Stimulated activated CD8-positive, alpha-beta memory T cell treated with anti-CD3 and anti-CD28 coated beads, Interleukin-15, amount 100 ng/mL, for 1 hour (primary cell): ENCODE data around the gene GRM4.
A peak's percentile ranks its signal among the peaks of the same experiment; 100 is the strongest.
"Not testable (repeated sequence)": the region's sequence is repeated elsewhere in the genome, so short reads cannot be mapped to it uniquely, and the experiment has no call there.

Experiments used
- DNase-seq: peaks from one replicate; pipeline ENCODE4 v3.0.0-alpha.2; 2020; ENCODE audit warnings: low read depth

The GRM4 gene

DNA sequence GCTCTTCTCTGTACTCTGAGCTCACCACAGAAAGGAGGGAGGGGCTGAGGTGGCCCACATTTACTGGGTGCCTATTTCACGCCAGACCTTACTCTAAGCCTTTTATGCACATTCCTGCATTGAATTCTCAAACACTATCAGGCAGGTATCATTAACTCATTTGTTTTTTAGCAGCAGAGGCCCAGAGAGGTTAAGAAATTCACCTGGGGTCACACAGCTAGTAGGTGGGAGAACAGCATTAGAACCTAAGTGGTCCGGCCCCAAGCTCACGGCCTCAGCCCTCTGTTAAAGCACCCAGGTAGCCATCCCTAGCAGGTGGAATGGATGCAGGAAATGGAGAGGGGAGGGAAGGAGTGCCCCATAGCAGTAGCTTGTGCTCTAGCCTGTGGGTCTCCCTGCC lies 84.5 kb downstream of the GRM4 start:
- DNase-seq: no peak

GRCh38 chr6:34059914-34060313 lies 86.0 kb downstream of the GRM4 start:
- DNase-seq: no peak

- DNase-seq: no peak
Observed at GRCh38 chr6:34059136-34059731, 86.7 kb downstream of the GRM4 start.

DNA sequence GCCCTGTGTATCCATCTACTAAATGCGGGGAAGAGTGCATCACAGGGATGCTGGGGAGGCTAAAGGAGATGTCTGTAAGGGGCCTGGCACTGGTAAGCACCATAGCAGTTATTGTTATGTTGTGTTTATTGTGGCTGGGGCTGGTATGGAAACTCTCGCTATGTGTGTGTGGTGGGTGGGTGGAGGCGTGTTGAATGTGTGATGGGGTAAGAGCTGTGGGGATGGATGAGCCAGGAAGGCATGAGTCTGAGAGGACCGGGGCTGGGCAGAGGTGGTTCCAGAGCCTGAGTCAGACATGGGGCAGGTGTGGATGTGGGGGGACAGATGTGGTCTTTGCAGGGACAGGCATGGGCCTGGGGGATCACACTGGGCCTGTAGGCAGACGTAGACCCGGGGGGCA lies 88.1 kb downstream of the GRM4 start:
- no peak for DNase-seq

- DNase-seq: no peak
Observed at GRCh38 chr6:34057191-34057590, 88.7 kb downstream of the GRM4 start.

DNA sequence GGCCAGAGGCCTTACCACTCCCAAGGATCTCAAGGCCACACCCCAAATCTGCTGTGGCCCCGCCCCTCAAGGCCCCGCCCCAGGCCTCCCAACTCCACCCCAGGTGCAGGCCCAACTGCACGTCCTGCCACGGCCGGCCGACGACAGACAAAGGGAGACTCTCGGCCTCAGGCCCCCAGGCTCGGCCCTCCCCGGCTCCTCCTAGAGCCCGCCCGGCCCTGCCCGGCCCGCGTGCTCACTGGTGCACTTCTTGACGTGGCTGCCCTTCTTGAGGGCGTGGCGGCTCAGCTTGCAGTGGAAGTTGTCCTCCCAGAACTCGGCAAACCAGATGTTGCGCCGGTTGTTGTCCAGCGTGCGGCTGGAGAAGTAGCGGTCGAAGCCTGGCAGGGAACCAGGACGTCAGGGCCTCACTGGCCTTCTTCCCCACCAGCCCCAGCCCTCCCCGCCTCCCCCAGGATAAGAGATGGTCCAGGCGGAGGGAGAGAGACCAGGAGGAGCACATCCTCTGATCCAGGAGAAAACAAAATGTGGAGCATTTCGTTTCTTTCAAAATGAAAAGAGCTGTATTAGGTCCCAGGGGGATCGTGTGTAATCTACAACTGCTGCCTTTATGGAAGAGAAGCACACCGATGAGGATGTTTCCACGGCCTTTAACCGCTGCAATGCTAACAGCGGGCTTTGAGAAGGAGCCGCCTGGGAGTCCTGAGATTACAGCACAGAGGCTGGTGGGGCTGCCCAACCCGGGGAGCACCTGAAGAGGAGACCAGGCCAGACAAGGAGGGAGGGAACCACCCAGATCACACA lies 89.4 kb downstream of the GRM4 start:
- no peak for DNase-seq

GRCh38 chr6:34055223-34055933 lies 90.5 kb downstream of the GRM4 start:
- peak; percentile 40 for DNase-seq

DNA sequence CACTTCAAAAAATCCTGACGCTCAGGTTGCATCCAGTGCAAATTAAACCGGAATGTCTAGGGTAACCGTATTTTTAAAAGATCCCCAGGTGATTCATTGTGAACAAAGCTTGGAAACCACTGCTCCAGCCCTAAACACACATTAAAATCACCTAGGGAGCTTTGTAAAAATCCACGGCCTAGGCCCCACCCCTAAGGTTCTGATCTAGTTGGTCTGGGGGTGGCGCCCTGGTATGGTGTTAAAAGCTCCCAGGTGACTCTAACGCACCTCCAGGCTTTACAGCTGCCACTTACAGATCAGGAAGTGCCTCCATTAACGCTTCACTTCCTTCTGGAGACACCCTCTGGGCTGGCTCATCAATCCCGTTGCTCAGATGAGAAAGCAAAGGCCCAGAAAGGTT lies 92.2 kb downstream of the GRM4 start:
- no peak for DNase-seq

GRCh38 chr6:34052918-34053608 lies 92.8 kb downstream of the GRM4 start:
- DNase-seq: no peak

- no peak for DNase-seq
Observed at GRCh38 chr6:34052071-34052825, 93.6 kb downstream of the GRM4 start.

DNA sequence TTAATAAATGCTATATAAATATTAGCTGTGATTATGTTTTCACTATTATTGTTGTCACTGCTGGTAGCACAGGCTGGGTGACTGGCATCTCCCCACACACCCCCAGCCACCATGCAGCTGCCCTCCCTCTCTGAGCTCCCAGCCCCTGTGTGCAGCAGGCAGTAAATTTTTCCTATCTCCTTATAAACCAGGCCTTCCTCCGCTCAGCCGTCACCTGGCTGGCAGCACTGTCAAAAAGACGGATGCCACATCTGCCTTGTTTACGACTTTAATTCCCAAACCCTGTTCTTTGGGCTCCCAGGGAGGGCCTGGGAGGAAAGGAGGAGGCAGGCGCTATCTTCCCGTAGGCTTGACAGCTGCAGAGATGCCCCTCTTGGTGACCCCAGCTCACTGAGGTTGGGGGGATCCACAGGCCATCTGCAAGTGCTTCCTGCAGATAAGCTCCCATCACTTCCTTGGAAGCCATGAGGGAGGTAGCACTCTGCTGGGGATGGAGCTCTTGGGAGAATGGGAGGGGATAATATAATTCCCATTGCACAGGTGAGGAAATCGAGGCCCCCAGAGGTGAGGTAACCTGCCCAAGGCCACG lies 94.5 kb downstream of the GRM4 start:
- DNase-seq: no peak

GRCh38 chr6:34050691-34051090 lies 95.2 kb downstream of the GRM4 start:
- DNase-seq: no peak

GRCh38 chr6:34049395-34050342 lies 96.2 kb downstream of the GRM4 start:
- no peak for DNase-seq

GRCh38 chr6:34047913-34048867 lies 97.7 kb downstream of the GRM4 start:
- DNase-seq: no peak

DNA sequence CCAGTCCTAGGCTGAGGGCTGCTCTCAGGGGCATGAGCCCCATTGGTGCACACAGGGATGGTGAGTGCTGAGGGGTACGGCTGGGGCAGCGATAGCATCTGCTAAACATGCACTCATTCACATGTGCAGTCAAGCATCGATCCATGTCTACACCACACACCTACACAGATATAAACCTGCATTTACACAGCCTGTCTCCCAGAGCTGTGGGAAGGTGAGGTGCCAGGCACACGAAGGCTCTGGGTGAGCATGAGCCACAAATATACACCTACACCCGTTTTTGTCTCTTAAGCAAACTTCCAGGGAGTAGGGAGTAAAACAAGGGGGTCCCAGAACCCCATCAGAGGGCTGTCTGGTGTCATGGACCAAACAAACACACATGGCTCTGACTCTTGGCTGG lies 99.3 kb downstream of the GRM4 start:
- no peak for DNase-seq

DNA sequence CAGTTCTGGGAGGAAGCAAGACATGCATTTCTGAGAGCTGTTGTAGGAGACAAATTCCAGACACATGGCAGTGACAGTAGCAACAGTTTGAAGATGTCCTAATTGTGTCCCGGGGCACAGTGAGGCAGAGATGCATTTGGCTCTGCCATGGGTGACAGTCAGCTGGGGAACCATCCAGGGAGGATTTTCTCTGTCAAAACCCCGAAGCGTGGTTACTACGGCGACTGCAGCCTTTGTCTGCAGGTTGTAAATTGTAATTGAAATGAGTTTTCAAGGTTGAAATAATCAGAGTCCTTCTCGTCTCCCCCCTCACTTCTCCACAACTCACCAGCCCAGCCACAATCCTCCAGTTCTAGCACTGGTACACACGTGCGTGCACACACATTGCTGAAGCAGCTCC lies 100.1 kb downstream of the GRM4 start:
- DNase-seq: no peak

DNA sequence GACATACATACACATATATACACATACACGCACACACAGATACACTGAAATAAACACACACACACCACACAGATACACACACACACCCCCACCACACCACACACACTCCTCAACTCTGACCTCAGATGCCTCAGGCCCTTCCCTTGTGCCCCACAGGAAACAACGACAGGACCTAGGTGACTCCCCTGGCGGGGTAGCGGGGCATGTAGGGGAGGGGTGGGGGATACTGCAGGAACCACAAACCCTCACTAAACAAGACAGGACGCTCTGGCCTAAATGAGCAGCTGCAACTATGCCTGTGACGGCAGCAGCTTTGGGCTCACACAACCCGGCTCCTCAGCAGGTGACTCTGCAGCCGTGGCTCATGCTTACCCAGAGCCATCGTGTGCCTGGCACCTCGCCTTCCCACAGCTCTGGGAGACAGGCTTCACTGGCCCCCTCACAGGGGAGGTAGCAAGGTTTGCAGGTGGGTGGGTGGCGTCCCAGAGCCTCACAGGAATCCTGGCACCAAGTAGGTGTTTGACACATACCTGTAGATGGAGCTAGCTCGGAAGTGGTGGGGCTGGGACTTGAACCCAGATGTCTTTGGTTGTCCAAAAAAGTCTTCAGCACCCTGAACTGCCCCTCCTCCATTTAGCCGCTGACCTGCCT lies 100.8 kb downstream of the GRM4 start:
- DNase-seq: no peak

- no peak for DNase-seq
Observed at GRCh38 chr6:34043359-34043758, 102.5 kb downstream of the GRM4 start.

GRCh38 chr6:34041998-34042397 lies 103.9 kb downstream of the GRM4 start:
- DNase-seq: not testable (repeated sequence)
